KG1 (cell line): ENCODE data around the gene CDC42EP4.
"Not testable (repeated sequence)": the region's sequence is repeated elsewhere in the genome, so short reads cannot be mapped to it uniquely, and the experiment has no call there.

Experiments
- DNase-seq: peaks from one replicate; lab custom pipeline; 2025; lab: John Stamatoyannopoulos, UW

Gene CDC42EP4

DNA sequence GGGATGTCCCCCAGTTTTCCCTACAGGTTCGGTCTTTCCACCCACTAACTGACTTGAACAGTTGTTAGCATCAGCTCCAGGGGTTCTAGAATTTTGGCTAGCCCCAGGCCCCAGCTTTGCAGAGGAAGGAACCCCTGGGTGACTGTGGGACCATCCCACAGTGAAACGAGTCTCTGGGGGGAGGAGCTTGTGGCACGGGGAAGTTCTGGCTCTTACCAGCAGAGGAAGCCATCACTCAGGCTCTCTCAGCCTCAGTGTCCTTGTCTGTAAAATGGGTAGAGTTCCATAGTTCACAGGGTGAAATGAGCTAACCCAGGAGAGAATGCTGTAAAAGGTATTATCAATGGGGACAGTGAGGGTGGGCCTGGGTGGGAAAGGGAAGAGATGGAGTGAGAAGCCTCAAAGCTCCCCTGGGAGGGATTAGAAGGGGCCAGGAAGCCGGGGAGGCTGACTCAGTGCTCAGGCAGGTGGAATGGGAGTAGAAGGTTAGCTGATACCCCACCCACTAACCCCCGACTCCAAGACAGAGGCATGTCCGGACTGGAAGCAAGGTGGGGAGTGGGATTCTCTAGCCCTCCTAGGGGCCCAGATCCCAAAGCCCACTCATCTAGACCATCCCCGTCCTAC, 30.9 kb upstream of the CDC42EP4 start:
- no peak for DNase-seq

DNA sequence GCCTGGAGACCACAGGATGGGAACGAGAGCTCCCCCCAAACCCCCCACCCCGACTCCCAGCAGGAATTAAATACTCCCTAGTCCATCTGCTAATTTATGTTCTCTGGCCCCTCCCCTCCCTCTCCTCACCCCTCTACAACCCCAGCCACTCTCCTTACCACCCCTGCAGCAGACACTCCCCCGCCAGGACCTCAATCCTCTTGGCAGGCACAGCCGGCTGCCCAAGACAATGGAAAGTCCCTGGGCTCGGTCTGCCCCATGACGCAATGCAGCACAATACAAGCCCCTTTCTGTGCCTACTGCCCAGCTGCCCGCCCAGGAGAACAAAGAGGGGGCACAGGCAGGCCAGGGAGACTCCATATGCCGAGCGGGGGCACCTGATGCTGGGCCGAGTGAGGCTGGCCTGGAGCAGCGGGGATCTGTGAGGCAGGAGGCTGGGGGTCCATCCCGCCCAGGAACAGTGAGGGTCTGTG, 30.3 kb upstream of the CDC42EP4 start:
- no peak for DNase-seq

DNA sequence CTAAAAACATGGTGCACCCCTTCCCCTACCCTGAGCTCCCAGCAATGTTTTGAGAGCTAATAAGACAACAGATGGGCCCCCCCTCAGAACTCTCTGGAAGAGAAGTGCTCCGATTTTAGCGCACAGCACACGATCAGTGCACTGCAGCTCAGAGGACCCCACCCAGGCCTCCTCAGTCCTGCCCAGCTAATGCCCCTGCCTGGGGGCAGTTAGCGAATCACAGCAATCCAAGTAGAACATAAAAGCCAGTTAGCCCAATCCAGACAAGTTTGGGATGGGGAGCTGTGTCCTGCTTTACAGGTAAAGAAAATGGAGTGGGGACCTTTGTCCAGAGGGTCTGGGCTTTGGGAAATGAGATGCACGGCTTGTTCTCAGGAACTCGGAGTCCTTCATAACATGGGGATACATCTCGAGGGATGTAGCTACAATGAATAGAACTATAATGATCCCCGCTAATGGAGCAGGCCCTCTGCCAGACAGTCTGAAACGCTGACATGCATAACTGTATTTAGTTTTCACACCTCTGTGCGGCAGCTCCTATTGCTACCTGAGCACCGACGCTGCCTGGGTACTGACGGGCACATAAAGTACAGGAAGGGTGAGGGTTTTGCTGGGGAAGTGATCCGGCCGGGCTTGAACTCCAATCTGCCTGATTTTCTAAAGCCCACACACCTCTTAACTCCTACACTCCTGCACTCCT, 29.7 kb upstream of the CDC42EP4 start:
- no peak for DNase-seq

DNA sequence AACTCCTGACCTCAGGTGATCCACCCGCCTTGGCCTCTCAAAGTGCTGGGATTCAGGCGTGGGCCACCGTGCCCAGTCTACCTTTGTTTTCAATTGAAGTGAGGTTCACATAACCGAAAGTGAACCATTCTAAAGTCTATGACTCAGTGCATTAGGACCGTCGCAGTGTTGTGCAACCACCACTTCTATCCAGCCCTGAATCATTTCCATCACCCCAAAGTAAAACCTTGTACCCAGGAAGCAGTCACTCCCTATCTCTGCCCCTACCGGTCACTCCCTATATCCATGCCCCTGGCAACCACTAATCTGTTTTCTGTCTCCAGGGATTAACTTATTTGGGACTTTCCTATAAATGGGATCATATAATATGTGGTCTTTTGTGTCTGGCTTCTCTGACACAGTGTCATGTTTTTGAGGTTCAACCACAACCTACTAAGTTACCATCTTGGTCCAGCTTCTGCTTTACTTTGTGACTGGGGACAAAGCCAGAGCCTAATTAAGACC, 28.3 kb upstream of the CDC42EP4 start:
- DNase-seq = no peak

DNA sequence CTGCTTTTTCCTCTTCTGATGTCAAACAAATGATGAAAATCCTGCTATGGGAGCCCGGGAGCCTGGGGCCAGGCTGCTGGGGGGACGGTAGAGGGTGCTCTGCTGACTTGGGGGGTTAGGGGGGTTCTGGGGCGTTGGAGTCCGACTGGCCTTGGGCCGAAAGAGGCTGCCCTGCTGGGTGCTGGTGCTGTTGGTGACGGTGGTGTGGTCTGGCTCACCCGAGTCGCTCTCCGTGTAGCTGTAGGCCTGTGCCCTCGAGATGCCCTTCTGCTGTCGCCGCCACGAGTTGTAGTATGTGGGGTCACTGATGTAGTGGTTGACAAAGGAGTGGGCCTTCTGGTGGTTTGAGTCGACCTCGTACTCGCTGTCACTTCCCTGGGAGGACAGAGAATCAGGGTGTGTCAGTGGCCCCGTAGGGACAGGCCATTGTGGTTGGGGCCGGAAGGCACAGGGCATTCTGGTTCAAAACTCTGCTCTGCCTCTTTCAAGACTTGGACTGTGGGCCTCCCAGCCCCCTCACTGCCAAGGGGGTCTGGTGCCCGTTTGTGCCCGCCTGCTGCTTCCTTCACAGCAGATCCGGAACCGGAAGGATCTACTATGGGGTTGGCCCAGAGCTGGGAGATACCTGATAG, 26.9 kb upstream of the CDC42EP4 start:
- DNase-seq = no peak

DNA sequence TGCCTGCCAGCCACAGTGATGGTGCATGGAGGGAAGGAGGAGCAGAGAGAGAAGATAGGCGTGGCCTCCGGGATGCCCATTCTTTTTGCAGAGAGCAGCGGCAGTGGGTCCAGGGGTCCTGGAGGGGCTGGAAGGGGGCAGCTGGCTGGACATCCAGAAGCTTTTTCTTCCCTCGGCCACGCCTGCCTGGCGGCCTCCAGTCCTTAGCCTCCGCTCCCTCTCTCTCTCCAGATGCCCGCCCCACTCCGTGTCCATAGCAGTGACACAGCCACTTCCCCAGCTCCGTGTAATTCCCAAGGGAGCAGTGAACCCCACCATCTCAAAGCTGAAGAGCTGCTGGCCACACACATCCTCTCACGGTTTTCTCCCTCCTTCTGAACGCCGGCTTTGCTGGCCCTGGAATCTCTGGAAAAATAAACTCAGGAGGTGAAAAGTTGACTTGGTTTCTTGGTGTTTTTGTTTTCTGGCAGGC, 26.3 kb upstream of the CDC42EP4 start:
- DNase-seq = no peak

DNA sequence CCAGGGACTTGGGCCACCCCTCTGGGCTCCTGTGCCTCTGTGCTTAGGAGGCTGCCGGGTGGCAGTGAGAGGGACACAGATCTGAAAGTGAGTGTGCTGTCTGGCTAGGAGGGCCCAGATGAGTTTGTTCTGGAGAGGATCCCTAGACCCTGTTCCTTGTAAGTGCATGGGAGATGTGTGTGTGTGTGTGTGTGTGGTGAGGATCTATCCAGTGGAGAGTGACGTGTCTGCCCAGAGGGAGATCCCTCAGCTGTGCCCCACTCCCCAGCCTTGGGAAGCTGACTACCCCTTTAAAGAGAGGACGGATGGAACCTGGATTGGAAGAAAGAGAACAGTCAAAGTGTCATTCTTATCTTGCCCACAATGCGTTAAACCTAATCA, 25.5 kb upstream of the CDC42EP4 start:
- DNase-seq = no peak

DNA sequence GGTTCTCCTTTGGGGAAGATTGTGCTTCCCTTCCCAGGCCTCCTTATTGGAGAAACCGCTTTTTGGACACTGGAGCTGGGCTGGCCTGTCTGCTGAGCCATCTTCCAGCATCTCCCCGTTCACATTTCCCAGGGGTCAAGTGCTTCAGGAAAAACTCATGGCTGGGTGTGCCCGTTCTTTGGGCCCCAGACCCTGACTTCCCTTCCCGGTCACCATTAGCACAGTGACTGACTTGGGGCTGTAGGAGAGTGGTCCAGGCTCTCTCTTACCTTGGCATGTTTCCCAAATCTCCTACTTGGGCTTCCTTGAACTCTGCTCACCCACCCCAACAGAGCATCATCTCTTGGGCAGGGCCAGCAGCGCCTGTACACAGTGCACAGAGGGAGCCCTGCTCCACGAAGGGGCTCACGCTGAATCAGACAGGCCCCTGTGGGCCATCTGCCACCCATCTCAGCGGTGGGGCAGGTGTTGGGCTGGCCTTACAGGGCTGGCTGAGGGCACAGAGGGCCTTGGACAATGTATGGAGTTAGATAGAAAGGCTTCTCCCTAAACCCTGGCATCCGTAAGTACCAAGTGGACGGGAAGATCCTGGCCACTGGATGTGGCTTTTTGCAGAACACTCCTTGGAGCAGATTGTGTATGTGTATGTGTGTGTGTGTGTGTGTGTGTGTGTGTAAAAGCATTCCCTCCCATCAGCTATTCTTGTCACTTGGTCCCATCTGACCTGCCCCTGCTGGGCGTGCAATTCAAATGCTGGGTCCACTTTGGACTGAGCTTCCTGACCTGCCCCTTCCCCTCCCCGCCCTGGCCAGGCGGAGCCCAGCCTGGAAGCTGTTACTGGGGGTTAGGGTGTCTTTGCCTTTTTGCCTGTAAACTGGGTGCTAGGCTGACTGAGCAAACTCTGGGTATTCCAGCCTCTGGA, 24.9 kb upstream of the CDC42EP4 start:
- no peak for DNase-seq

DNA sequence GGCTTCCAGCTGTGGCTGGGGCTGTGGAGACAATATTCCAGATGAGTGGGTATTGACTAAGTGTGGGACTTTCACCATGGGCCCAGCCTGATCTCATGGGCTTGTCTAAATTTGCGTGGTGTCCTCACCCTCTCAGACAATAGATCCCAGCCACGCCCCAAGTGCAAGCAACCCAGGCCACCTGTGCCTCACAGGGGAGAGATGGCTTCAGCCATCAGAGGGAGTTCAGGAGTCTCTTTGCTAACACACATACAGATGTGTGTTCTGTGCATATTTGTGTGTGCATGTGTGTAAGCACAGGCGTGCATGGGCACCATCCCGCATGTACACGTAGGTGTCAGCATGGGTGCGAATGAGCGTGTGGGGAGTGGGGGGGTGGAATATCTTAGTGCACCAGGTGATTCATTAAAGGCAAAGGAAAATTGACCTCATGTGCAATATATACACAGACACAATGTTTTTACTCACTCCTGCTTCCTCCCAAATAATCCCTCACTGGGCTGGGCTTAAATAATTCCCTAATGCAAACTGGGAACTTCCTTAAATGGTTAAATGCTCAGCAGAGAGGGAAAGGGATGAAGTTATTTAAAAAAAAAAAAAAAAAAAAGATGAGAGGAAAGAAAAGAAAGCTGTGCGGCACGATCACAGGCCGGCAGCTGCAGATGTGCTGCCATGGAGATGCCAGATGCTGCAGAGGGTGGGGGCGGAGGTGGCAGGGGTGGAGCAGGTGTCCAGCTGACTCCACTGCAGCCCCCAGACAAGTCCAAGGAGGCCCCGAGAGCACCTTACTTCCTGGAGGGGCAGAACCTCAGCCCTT, 24.0 kb upstream of the CDC42EP4 start:
- no peak for DNase-seq

DNA sequence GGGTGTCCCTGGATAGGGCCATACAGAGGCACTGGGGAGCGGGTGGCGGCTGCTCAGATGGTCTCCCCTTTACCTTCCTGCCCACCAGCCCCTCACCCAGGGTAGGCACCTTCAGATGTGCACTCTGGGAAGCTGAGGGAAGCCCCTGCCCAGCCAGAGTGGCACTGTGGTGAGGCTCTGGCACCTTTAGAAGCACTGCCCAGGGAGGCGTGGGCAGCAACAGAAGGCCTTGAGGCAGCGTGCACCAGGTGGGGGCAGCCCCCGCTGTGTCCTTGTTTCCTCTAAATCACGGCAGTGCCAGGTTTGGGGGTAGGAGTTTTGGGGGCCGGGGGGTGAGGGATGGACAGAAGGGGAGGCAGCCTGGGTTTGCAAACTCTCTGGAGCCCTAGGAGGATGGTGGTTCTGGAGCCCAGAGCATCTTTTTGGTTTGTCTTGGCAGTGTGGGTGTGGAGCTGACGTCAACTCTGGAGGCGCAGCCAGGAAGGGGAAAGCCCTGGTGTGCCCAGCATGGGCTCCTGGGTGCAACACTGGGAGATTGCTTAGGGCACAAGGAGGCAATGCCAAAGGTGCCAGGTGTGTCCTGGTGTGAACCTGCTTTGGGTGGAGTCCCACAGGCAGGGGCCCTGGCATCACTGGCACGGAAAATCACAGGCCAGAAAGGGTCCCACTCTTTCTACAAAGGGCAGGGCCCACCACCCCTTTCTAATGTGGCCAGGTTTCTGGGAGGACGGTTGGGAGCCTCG, 23.1 kb upstream of the CDC42EP4 start:
- no peak for DNase-seq

DNA sequence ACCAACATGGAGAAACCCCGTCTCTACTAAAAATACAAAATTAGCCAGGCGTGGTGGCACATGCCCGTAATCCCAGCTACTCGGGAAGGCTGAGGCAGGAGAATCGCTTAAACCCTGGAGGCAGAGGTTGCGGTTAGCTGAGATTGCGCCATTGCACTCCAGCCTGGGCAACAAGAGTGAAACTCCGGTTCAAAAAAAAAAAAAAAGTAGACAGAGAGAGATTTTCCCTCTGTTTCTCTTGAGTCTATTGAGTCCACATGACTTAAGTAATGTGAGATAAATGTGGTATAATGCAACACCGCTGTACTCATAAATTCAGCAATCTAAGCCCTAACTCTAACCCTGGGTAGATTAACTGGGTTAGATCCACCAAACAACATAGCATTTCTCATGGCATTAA, 21.6 kb upstream of the CDC42EP4 start:
- DNase-seq = not testable (repeated sequence)

DNA sequence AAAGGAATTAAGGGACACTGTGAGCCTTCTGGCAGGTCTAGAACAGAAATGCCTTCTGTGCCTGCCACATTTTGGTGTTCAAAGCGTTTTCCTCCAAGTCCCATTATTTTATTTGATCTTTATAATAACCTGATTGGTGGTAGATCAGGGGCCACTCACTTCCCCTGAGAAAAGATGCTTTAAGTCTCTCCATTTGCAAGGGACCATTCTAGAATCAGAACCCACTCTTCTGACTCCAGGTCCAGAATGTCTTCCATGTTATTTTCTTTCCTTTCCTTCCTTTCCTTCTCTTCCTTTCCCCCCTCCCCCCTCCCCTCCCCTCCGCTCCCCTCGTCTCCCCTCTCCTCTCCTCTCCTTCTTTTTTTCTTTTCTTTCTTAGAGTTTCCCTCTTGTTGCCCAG, 19.3 kb upstream of the CDC42EP4 start:
- no peak for DNase-seq

DNA sequence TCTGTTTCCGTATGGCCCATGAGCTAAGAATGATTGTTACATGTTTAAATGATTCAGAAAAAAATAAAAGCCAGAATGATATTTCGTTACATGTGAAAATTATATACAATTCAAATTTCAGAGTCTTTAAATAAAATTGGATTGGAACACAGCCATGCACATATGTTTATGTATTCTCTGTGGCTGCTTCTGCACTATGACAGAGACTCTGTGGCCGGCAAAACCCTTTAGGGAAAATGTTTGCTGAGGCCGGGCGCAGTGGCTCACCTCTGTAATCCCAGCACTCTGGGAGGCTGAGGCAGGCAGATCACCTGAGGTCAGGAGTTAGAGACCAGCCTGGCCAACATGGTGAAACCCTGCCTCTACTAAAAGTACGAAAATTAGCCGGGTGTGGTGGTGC, 15.9 kb upstream of the CDC42EP4 start:
- DNase-seq = no peak

DNA sequence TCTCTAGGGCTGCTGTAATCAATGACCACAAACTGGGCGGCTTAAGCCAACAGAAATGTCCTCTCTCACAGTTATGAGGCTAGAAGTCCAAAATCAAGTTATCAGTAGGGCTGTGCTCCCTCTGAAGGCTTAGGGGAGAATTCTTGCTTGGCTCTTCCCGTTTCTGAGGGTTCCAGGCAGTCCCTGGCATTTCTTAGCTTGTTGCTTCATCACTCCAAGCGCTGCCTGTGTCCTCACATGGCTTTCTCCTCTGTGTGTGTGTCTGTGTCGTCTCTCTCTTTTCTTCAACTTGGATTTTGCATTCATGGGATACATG, 13.7 kb upstream of the CDC42EP4 start:
- no peak for DNase-seq

DNA sequence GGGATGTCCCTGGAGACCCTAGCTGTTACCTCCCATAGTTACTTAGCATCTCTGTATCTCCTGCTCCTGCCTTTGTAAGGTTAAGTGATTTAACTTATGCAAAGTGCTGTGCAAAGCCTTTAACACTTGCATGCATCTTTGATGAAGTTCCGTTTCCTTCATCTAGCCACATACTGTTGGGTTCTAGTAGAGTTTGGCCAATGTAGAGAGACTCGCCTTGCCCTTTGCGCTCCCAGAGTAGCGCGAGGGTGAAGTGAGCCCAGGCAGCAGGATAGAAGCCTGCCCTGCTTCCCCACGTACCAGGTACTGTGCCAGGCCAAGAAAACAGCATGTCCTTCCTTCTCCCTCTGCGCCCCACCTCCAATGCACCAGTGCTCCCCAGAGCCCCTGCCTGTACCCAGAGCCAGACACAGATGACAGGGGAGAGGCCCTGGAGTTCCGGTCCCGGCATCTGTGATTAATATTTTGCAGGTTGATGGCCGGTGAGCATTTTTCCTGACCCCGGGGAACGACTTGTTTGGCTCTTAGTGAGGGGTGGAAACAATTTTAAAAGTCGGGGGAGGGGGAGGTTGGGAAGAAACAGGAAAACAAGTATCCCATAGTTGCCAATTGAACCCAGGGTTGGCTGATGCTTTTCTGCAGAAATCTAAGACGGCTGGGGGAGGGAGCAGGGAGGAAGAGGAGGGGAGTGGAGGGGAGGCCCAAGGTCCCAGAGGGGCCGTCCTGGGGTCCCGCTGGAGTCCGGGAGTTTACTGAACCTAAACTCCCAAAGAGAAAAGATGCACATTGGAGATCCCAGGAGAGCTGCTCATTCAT, 13.1 kb upstream of the CDC42EP4 start:
- DNase-seq = no peak

DNA sequence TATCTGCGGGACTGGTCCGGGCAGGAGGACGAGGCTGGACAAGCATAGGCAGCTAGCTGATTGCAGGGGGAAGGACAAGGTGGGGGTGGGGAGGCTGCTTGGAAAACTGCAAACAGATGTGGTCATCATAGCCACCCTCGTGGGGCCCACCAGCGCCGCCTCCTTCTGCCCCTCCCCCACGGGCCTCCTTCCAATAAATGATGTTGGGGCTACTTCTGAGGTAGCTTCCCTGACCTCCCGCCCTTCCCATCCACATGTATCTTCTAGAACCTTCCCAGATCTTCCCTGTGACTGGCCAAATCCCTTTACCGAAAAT, 12.3 kb upstream of the CDC42EP4 start:
- DNase-seq = no peak

DNA sequence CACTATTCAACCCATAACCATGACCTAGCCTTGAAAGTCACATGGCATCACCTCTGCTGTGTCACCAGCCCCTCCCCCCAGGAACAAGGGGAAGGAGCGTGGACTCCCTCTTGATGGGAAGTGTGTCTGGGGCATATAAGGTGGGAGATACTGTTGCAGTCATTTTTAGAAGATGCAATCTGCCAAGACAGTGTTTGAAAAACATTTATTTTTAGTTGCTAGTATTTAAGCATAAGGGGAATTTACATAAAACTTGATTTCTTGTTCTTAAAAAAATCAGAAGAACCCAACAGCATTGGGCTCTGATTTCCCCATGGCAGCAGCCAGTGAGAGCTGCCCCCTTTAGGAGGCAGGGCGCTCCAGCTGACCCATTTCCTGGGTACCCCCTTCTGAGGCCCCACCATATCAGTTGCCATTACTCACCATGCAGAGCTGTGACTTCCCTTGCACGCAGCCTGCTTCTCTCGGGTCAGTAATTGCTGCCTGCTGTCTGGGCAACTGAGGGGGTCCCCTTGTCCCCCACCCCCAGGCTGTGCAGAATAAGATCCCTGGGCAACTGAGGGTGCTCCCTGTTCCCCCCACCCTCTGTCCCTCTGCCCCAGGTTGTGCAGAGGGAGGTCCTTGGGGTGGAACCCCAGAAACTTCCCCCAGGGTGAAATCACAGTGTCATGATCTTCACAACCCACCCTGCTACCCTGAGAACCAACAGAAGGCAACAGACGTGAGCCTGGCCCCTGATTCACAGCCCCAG, 11.8 kb upstream of the CDC42EP4 start:
- DNase-seq = no peak

DNA sequence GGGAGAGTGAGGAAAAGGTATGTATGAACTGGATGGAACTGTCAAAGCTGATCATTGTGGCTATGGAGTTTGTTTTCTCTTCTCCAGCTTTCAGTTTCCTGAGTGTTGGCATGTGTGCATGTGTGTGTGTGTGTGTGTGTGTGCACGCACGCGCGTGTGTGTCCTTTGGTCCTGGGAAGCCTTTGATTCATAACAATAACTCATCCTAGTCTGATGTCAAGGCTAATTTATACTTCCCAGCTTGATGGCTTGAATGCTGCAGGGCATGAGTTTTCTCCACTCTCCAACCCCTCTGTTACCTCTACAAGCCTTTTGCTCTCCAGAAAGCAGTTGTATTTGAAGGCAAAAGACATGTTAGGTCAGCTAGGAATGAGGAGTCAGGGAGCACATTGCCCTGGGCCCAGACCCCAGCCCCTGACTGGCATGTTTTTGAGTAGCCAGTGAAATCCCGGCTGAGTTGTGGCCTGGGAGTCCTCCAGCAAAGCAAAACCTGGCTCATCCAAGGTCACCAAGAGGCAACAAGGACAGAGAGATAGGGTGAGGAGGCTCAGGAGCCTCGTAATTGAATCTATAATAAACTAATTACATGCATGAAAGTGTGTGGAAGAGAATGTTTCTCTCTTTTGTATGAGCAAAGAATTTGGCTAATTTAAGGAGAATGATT, 8.9 kb upstream of the CDC42EP4 start:
- DNase-seq = no peak

DNA sequence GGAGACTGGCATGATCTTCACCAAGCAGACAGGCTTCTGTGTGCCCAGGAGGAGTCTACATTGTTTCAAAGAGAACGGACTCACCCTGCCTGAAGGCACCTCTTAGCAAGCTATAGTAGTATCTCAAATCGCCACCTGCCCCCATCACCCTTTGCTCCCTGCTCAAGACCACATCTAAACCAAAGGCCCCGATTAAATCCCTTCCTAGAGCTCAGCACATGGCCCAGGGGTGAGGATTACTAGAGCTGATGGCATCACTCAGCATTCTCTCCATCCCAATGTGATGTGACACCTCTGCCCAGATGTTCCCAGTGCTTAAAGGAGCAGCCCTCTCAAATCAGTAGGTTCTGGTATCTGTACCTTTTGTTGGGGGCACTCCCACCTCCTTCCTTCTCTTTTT, 8.0 kb upstream of the CDC42EP4 start:
- DNase-seq = no peak
